ENCODE measurements around the gene PWWP3B. TPM values are rescaled to one million over a fixed set of nuclear protein-coding genes. Genes with fewer than 3 reads are reported as not detected.

PWWP3B gene
- total RNA-seq, 4 donors from 2014 or later = 0.11 to 0.94 (median 0.38) TPM; not detected in 1

- TF ChIP-seq POLR2A (IDR thresholded peaks at IDR 0.05) = no peak
- TF ChIP-seq POLR2AphosphoS5 (IDR thresholded peaks at IDR 0.05) = no peak
- no peak for TF ChIP-seq CTCF (IDR thresholded peaks at IDR 0.05)
- Histone ChIP-seq H3K4me3 (no peak overlapping the region), H3K36me3 (no peaks in the 10 kb centered on the region), H3K27me3 (no peaks in the 10 kb centered on the region), H3K4me1 (no peaks in the 10 kb centered on the region), H3K27ac (no peak overlapping the region), H3K9me3 (no peaks in the 10 kb centered on the region)
- no peak for DNase-seq (ENCODE audit: low spot score in 2 of 2)
- 26% methylated on average over 3 of the region's 3 CpGs for WGBS
Observed at GRCh38 chrX:106201502-106202178, 33.5 kb downstream of the PWWP3B start.

- no peaks in the 10 kb centered on the region for H3K4me1 ChIP-seq
- no peak overlapping the region for H3K27ac ChIP-seq
- no peaks in the 10 kb centered on the region for H3K9me3 ChIP-seq
- no peak overlapping the region for H3K4me3 ChIP-seq
- TF ChIP-seq POLR2A (IDR thresholded peaks at IDR 0.05) = no peak
- no peak for TF ChIP-seq EP300 (IDR thresholded peaks at IDR 0.05)
- no peak for TF ChIP-seq CTCF (IDR thresholded peaks at IDR 0.05)
- no peak for TF ChIP-seq POLR2AphosphoS5 (IDR thresholded peaks at IDR 0.05)
- H3K36me3 ChIP-seq = no peaks in the 10 kb centered on the region
- no peaks in the 10 kb centered on the region for H3K27me3 ChIP-seq
- DNase-seq (ENCODE audit: low spot score in 2 of 2) = no peak
Observed at GRCh38 chrX:106203315-106203714, 35.2 kb downstream of the PWWP3B start.

- TF ChIP-seq POLR2AphosphoS5 (IDR thresholded peaks at IDR 0.05) (no peak), EP300 (IDR thresholded peaks at IDR 0.05) (no peak), CTCF (IDR thresholded peaks at IDR 0.05) (no peak), POLR2A (IDR thresholded peaks at IDR 0.05) (no peak)
- H3K4me1 ChIP-seq = no peaks in the 10 kb centered on the region
- 46% methylated on average over 1 of the region's 1 CpG for WGBS
Observed at GRCh38 chrX:106208154-106208553, 40.0 kb downstream of the PWWP3B start.

More at GRCh38 chrX:106208154-106208553, 40.0 kb downstream of the PWWP3B start:
- H3K27me3 ChIP-seq = no peaks in the 10 kb centered on the region
- no peak overlapping the region for H3K27ac ChIP-seq
- no peaks in the 10 kb centered on the region for H3K36me3 ChIP-seq
- no peaks in the 10 kb centered on the region for H3K9me3 ChIP-seq
- H3K4me3 ChIP-seq = no peak overlapping the region
- no peak for DNase-seq (ENCODE audit: low spot score in 2 of 2)

Other genes with a start within 250 kb of the PWWP3B start
- under 1 TPM in 1 of 4 donors, not detected in 3; 0.97 TPM for gene SERPINA7, start 129.6 kb upstream of the PWWP3B start, total RNA-seq

Measured in suprapubic skin (tissue), 4 donors.